NB4 (cell line): ENCODE measurements around the gene COL1A1.

Experiments used
- CTCF ChIP-seq: IDR thresholded peaks from one replicate; pipeline ENCODE4 v1.5.1; 2012; ENCODE audit warnings: low read depth, low read length
- MAX ChIP-seq: IDR thresholded peaks from 2 replicates; pipeline ENCODE4 v1.6.1; 2011; ENCODE audit warnings: low read depth, low read length
- MYC ChIP-seq: IDR thresholded peaks from 2 replicates; pipeline ENCODE4 v1.6.1; 2011; ENCODE audit warnings: low read depth, low read length
- POLR2A ChIP-seq: IDR thresholded peaks from 2 replicates; pipeline ENCODE4 v1.6.1; 2011; ENCODE audit warnings: mild to moderate bottlenecking; ENCODE audit not compliant: insufficient read length; ENCODE audit errors: extremely low read depth

GRCh38 chr17:50139185-50139783 lies 62.1 kb downstream of the COL1A1 start:
- TF ChIP-seq CTCF (no peak), POLR2A (no peak), MAX (no peak), MYC (no peak)
